ENCODE data around the gene MYLIP. TPM values are rescaled to one million over a fixed set of nuclear protein-coding genes. Genes with fewer than 3 reads are reported as not detected.

MYLIP gene
- total RNA-seq, 4 donors from 2014 or later, result 22.5 to 43.2 (median 40.7) TPM

DNA sequence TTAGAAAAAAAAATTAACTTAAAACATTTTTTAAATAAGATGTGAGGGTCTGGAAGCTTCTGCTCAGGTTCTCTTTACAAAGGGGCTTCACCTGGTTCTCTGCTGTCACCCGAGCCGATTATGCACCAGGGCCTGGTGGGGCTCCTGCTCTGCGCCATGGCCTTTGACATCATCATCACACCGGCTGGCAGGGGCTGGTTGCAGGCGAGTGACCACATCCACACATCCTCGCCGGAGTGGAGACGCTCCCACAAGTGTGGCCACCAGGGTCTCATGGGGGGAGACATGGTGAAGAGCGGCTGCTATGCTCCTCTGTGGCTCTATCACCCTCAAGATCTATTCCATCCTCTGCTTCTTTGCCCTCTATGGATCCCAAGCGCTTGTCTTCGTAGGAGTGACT, 31.9 kb downstream of the MYLIP start:
- H3K36me3 ChIP-seq, result no peaks in the 10 kb centered on the region
- no peak for DNase-seq
- H3K4me3 ChIP-seq, result no peak overlapping the region
- 95% methylated on average over 11 of the region's 11 CpGs; no CpG with 5 or more reads in 1 of the 2 donors for WGBS, 2 donors (ENCODE audit: low coverage in 1 of 2)
- no peaks in the 10 kb centered on the region for H3K9me3 ChIP-seq
- H3K27me3 ChIP-seq, result no peaks in the 10 kb centered on the region
- in situ Hi-C loops (cut with MboI; ENCODE audit: low pct_ligation_motif_present in 1 of 4, low pct_unique_long_range_greater_than_20kb in 1 of 4, low sequenced_read_pairs in 3 of 4) (no loop called here), intact Hi-C loops (cut with DNase I; ENCODE audit: low total_unique reads) (no loop called here)
- H3K27ac ChIP-seq, result no peak overlapping the region
- no peak for TF ChIP-seq POLR2A (IDR thresholded peaks at IDR 0.05)
- TF ChIP-seq CTCF (IDR thresholded peaks at IDR 0.05), result no peak
- TF ChIP-seq POLR2AphosphoS5 (IDR thresholded peaks at IDR 0.05), result no peak
- TF ChIP-seq EP300 (IDR thresholded peaks at IDR 0.05; ENCODE audit: low read depth), result no peak
- no peaks in the 10 kb centered on the region for H3K4me1 ChIP-seq

- no peak overlapping the region for H3K27ac ChIP-seq
- H3K4me1 ChIP-seq, result no peaks in the 10 kb centered on the region
- no peak for TF ChIP-seq POLR2A (IDR thresholded peaks at IDR 0.05)
- no peak for TF ChIP-seq CTCF (IDR thresholded peaks at IDR 0.05)
- no peak for TF ChIP-seq POLR2AphosphoS5 (IDR thresholded peaks at IDR 0.05)
- no peak for TF ChIP-seq EP300 (IDR thresholded peaks at IDR 0.05; ENCODE audit: low read depth)
- H3K27me3 ChIP-seq, result no peaks in the 10 kb centered on the region
- no peaks in the 10 kb centered on the region for H3K9me3 ChIP-seq
- H3K36me3 ChIP-seq, result no peaks in the 10 kb centered on the region
- no peak overlapping the region for H3K4me3 ChIP-seq
- DNase-seq, result no peak
- in situ Hi-C loops (cut with MboI; ENCODE audit: low pct_ligation_motif_present in 1 of 4, low pct_unique_long_range_greater_than_20kb in 1 of 4, low sequenced_read_pairs in 3 of 4) (no loop called here), intact Hi-C loops (cut with DNase I; ENCODE audit: low total_unique reads) (no loop called here)
- 70 to 81% methylated on average over 2 of the region's 2 CpGs for WGBS, 2 donors (ENCODE audit: low coverage in 1 of 2)
Measured at GRCh38 chr6:16162003-16162402, 33.1 kb downstream of the MYLIP start.

DNA sequence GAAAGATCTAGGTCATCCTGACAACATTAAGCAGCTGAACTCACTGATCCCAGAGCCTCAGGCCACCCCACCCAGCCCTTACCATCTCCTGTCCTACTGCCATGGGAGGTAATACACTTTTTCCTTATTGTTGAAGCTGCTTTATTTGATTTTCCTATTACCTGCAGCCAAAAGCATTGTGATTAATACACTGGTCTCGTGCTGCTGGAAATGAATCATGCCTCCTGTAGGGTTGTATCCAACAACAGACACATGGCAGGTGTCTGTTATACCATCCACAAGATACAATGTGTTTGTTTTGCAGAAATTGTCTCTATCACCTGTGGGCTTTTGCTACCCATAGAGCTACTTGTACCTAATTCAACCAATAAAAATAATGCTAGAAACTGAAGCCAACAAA, 34.2 kb downstream of the MYLIP start:
- H3K27me3 ChIP-seq, result no peaks in the 10 kb centered on the region
- H3K9me3 ChIP-seq, result no peaks in the 10 kb centered on the region
- no peaks in the 10 kb centered on the region for H3K36me3 ChIP-seq
- 74% methylated on average over 1 of the region's 1 CpG; no CpG with 5 or more reads in 1 of the 2 donors for WGBS, 2 donors (ENCODE audit: low coverage in 1 of 2)
- in situ Hi-C loops (cut with MboI; ENCODE audit: low pct_ligation_motif_present in 1 of 4, low pct_unique_long_range_greater_than_20kb in 1 of 4, low sequenced_read_pairs in 3 of 4), result no loop called here
- TF ChIP-seq CTCF (IDR thresholded peaks at IDR 0.05), result no peak
- TF ChIP-seq POLR2A (IDR thresholded peaks at IDR 0.05), result no peak
- no peak for TF ChIP-seq EP300 (IDR thresholded peaks at IDR 0.05; ENCODE audit: low read depth)
- TF ChIP-seq POLR2AphosphoS5 (IDR thresholded peaks at IDR 0.05), result no peak
- DNase-seq, result no peak
- H3K4me1 ChIP-seq, result no peaks in the 10 kb centered on the region
- H3K27ac ChIP-seq, result no peak overlapping the region
- H3K4me3 ChIP-seq, result no peak overlapping the region
- intact Hi-C loops (cut with DNase I; ENCODE audit: low total_unique reads), result no loop called here

DNA sequence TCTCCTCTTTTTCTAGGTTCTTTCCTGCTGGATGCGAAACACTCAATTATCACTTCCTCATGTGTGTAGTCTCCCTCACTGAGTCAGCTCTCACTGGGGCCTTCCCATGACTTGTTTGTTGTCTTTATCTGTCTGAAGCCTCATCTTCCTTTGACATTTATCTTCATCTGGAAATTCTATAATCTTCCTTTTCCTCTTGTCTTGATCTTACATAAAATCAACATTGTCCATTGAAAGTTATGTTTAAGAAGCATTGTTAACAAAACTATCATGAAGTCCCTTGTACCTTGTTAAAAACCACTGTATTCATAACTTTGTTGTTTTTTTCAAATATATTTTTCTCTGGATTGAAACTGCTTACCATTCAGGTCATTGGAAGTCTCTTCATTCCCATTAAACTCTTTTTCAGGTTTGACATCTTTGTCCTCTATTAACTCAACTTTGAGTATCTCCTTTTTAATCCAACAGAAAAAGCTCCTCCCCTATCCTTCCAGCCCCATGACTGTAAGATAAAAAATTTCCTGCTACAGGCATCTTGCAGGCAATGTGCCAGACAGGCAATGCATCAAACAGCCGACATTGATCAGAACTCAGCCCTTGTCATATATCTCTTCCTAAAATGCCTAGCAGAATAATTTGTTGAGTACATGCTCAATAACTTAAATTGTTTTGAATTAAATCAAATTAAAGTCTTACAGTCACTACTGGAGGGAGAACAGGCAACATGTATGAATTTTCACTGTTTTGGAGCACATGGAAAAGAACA, 34.8 kb downstream of the MYLIP start:
- H3K4me3 ChIP-seq, result no peak overlapping the region
- WGBS, 2 donors (ENCODE audit: low coverage in 1 of 2), result 59 to 72% methylated on average over 2 of the region's 2 CpGs
- DNase-seq, result no peak
- no peaks in the 10 kb centered on the region for H3K9me3 ChIP-seq
- in situ Hi-C loops (cut with MboI; ENCODE audit: low pct_ligation_motif_present in 1 of 4, low pct_unique_long_range_greater_than_20kb in 1 of 4, low sequenced_read_pairs in 3 of 4) (no loop called here), intact Hi-C loops (cut with DNase I; ENCODE audit: low total_unique reads) (no loop called here)
- TF ChIP-seq CTCF (IDR thresholded peaks at IDR 0.05) (no peak), POLR2AphosphoS5 (IDR thresholded peaks at IDR 0.05) (no peak), POLR2A (IDR thresholded peaks at IDR 0.05) (no peak), EP300 (IDR thresholded peaks at IDR 0.05; ENCODE audit: low read depth) (no peak)
- no peaks in the 10 kb centered on the region for H3K27me3 ChIP-seq
- no peaks in the 10 kb centered on the region for H3K4me1 ChIP-seq
- no peak overlapping the region for H3K27ac ChIP-seq
- H3K36me3 ChIP-seq, result no peaks in the 10 kb centered on the region
